ENCODE results near the gene OVCA2. TPM values are rescaled to one million over a fixed set of nuclear protein-coding genes. Genes with fewer than 3 reads are reported as not detected.

OVCA2 gene
- total RNA-seq, 5 donors from 2014 or later (not counting 1 experiment from before 2014, with no cell fraction given) = 31.0 to 36.8 (median 31.8) TPM

- no peak for DNase-seq
- ATAC-seq (replicated peaks in 1 of 4) = no peak
- H3K27me3 Mint-ChIP-seq = peaks cover 7 to 15% of the 10 kb centered on the region in 2 donors
- peaks cover 9 to 40% of the 10 kb centered on the region in 2 donors for H3K36me3 ChIP-seq (ENCODE audit: control insufficient read depth in 2 of 2, extremely low read depth in 1 of 2, insufficient read depth in 1 of 2, low read length in 1 of 2)
- H3K4me3 ChIP-seq (ENCODE audit: control insufficient read depth in 1 of 2, extremely low read depth in 1 of 2, low read length in 1 of 2) = no peak overlapping the region
- POLR2A ChIA-PET = interaction anchor here in 1 of 2 donors (0.6 kb wide), 1 partner anchor 10 kb away, joined by 3 read pairs; no protein-coding TSS in a partner anchor
- H3K27ac Mint-ChIP-seq = no peak overlapping the region
- H3K9me3 ChIP-seq = no peaks in the 10 kb centered on the region
- H3K27ac ChIP-seq (ENCODE audit: low read length) = no peak overlapping the region
- peaks cover 3 to 32% of the 10 kb centered on the region in 2 experiments for H3K4me1 ChIP-seq (ENCODE audit: control insufficient read depth in 1 of 2, extremely low read depth in 1 of 2, insufficient read depth in 2 of 2, low read length in 2 of 2)
- H3K4me3 Mint-ChIP-seq = no peak overlapping the region
- 92% methylated on average over 17 of the region's 17 CpGs for WGBS (ENCODE audit: insufficient coverage)
- H3K27me3 ChIP-seq (replicated peaks in 1 of 2; ENCODE audit: control insufficient read depth in 2 of 2, extremely low read depth in 1 of 2, insufficient read depth in 2 of 2, low read length in 1 of 2) = peaks cover 2 to 55% of the 10 kb centered on the region in 2 experiments
- CTCF ChIA-PET = no interaction called here
- H3K36me3 Mint-ChIP-seq = peaks cover 57% of the 10 kb centered on the region
- no peaks in the 10 kb centered on the region for H3K9me3 Mint-ChIP-seq
- H3K4me1 Mint-ChIP-seq = peaks cover 5 to 20% (median 14%) of the 10 kb centered on the region in 3 donors
Observed at GRCh38 chr17:2061441-2061958, 19.7 kb downstream of the OVCA2 start.

- Mint-ChIP-seq H3K36me3 (peaks cover 62% of the 10 kb centered on the region), H3K27ac (no peak overlapping the region)
- H3K9me3 ChIP-seq = no peaks in the 10 kb centered on the region
Observed at GRCh38 chr17:2062571-2063183, 20.9 kb downstream of the OVCA2 start.

GRCh38 chr17:2063261-2064146 is 21.7 kb downstream of the OVCA2 start:
- H3K36me3 ChIP-seq (ENCODE audit: control insufficient read depth in 2 of 2, extremely low read depth in 1 of 2, insufficient read depth in 1 of 2, low read length in 1 of 2) = peaks cover 10 to 57% of the 10 kb centered on the region in 2 donors
- H3K9me3 ChIP-seq = no peaks in the 10 kb centered on the region
- 100% methylated on average over 6 of the region's 16 CpGs for WGBS (ENCODE audit: insufficient coverage)
- H3K27me3 ChIP-seq (replicated peaks in 1 of 2; ENCODE audit: control insufficient read depth in 2 of 2, extremely low read depth in 1 of 2, insufficient read depth in 2 of 2, low read length in 1 of 2) = peaks cover 0 to 44% of the 10 kb centered on the region in 2 experiments
- H3K36me3 Mint-ChIP-seq = peaks cover 68% of the 10 kb centered on the region
- H3K4me1 ChIP-seq (ENCODE audit: control insufficient read depth in 1 of 2, extremely low read depth in 1 of 2, insufficient read depth in 2 of 2, low read length in 2 of 2) = peaks cover 0 to 35% of the 10 kb centered on the region in 2 experiments
- H3K27ac Mint-ChIP-seq = peak overlapping the region in 1 of 2 donors; percentile 13
- no peak overlapping the region for H3K4me3 ChIP-seq (ENCODE audit: control insufficient read depth in 1 of 2, extremely low read depth in 1 of 2, low read length in 1 of 2)
- no peak overlapping the region for H3K27ac ChIP-seq (ENCODE audit: low read length)
- ChIA-PET CTCF (no interaction called here), POLR2A (interaction anchor here in 1 of 2 donors (0.7 kb wide), 1 partner anchor 411 kb away, joined by 4 read pairs; no protein-coding TSS in a partner anchor)
- no peak overlapping the region for H3K4me3 Mint-ChIP-seq
- H3K27me3 Mint-ChIP-seq = peaks cover 7 to 14% of the 10 kb centered on the region in 2 donors
- DNase-seq = no peak
- peaks cover 8 to 17% (median 15%) of the 10 kb centered on the region in 3 donors for H3K4me1 Mint-ChIP-seq
- no peak for ATAC-seq (replicated peaks in 1 of 4)
- no peaks in the 10 kb centered on the region for H3K9me3 Mint-ChIP-seq

More at GRCh38 chr17:2062571-2063183, 20.9 kb downstream of the OVCA2 start:
- no peak for ATAC-seq (replicated peaks in 1 of 4)
- no peak overlapping the region for H3K4me3 Mint-ChIP-seq
- H3K27me3 Mint-ChIP-seq = peaks cover 7 to 15% of the 10 kb centered on the region in 2 donors
- H3K36me3 ChIP-seq (ENCODE audit: control insufficient read depth in 2 of 2, extremely low read depth in 1 of 2, insufficient read depth in 1 of 2, low read length in 1 of 2) = peaks cover 9 to 50% of the 10 kb centered on the region in 2 donors
- no peak overlapping the region for H3K4me3 ChIP-seq (ENCODE audit: control insufficient read depth in 1 of 2, extremely low read depth in 1 of 2, low read length in 1 of 2)
- WGBS (ENCODE audit: insufficient coverage) = 83% methylated on average over 11 of the region's 11 CpGs
- ChIA-PET POLR2A (no interaction called here), CTCF (no interaction called here)
- H3K9me3 Mint-ChIP-seq = no peaks in the 10 kb centered on the region
- H3K4me1 Mint-ChIP-seq = peaks cover 5 to 19% (median 12%) of the 10 kb centered on the region in 3 donors
- H3K27me3 ChIP-seq (replicated peaks in 1 of 2; ENCODE audit: control insufficient read depth in 2 of 2, extremely low read depth in 1 of 2, insufficient read depth in 2 of 2, low read length in 1 of 2) = peaks cover under 1 to 52% of the 10 kb centered on the region in 2 experiments
- peaks cover under 1 to 34% of the 10 kb centered on the region in 2 experiments for H3K4me1 ChIP-seq (ENCODE audit: control insufficient read depth in 1 of 2, extremely low read depth in 1 of 2, insufficient read depth in 2 of 2, low read length in 2 of 2)
- no peak for DNase-seq
- H3K27ac ChIP-seq (ENCODE audit: low read length) = no peak overlapping the region

GRCh38 chr17:2064147-2064489 is 22.3 kb downstream of the OVCA2 start:
- Mint-ChIP-seq H3K4me1 (peaks cover 13 to 22% (median 20%) of the 10 kb centered on the region in 3 donors), H3K4me3 (no peak overlapping the region), H3K36me3 (peaks cover 74% of the 10 kb centered on the region), H3K27me3 (peaks cover 7 to 14% of the 10 kb centered on the region in 2 donors), H3K27ac (peak overlapping the region in 1 of 2 donors; percentile 13), H3K9me3 (no peaks in the 10 kb centered on the region)
- no peak for ATAC-seq (replicated peaks in 1 of 4)
- H3K27me3 ChIP-seq (replicated peaks in 1 of 2; ENCODE audit: control insufficient read depth in 2 of 2, extremely low read depth in 1 of 2, insufficient read depth in 2 of 2, low read length in 1 of 2) = peaks cover 0 to 40% of the 10 kb centered on the region in 2 experiments
- POLR2A ChIA-PET = interaction anchor here in 1 of 2 donors (0.7 kb wide), 1 partner anchor 410 kb away, joined by 4 read pairs; no protein-coding TSS in a partner anchor
- H3K27ac ChIP-seq (ENCODE audit: low read length) = no peak overlapping the region
- 67% methylated on average over 5 of the region's 5 CpGs for WGBS (ENCODE audit: insufficient coverage)
- no peak for DNase-seq
- peaks cover 16 to 58% of the 10 kb centered on the region in 2 donors for H3K36me3 ChIP-seq (ENCODE audit: control insufficient read depth in 2 of 2, extremely low read depth in 1 of 2, insufficient read depth in 1 of 2, low read length in 1 of 2)
- CTCF ChIA-PET = no interaction called here
- H3K4me3 ChIP-seq (ENCODE audit: control insufficient read depth in 1 of 2, extremely low read depth in 1 of 2, low read length in 1 of 2) = no peak overlapping the region
- H3K9me3 ChIP-seq = no peaks in the 10 kb centered on the region
- H3K4me1 ChIP-seq (ENCODE audit: control insufficient read depth in 1 of 2, extremely low read depth in 1 of 2, insufficient read depth in 2 of 2, low read length in 2 of 2) = peaks cover 0 to 37% of the 10 kb centered on the region in 2 experiments

GRCh38 chr17:2064520-2064971 is 22.7 kb downstream of the OVCA2 start:
- Mint-ChIP-seq H3K36me3 (peaks cover 77% of the 10 kb centered on the region), H3K27me3 (peaks cover 4 to 12% of the 10 kb centered on the region in 2 donors), H3K9me3 (no peaks in the 10 kb centered on the region), H3K4me1 (peaks cover 10 to 20% (median 20%) of the 10 kb centered on the region in 3 donors), H3K27ac (peak overlapping the region; percentile 16 to 31), H3K4me3 (no peak overlapping the region)
- Histone ChIP-seq H3K4me3 (ENCODE audit: control insufficient read depth in 1 of 2, extremely low read depth in 1 of 2, low read length in 1 of 2) (no peak overlapping the region), H3K27ac (ENCODE audit: low read length) (peak overlapping the region; percentile 19), H3K27me3 (replicated peaks in 1 of 2; ENCODE audit: control insufficient read depth in 2 of 2, extremely low read depth in 1 of 2, insufficient read depth in 2 of 2, low read length in 1 of 2) (peaks cover 0 to 35% of the 10 kb centered on the region in 2 experiments), H3K4me1 (ENCODE audit: control insufficient read depth in 1 of 2, extremely low read depth in 1 of 2, insufficient read depth in 2 of 2, low read length in 2 of 2) (peaks cover 0 to 36% of the 10 kb centered on the region in 2 experiments), H3K36me3 (ENCODE audit: control insufficient read depth in 2 of 2, extremely low read depth in 1 of 2, insufficient read depth in 1 of 2, low read length in 1 of 2) (peaks cover 16 to 58% of the 10 kb centered on the region in 2 donors), H3K9me3 (no peaks in the 10 kb centered on the region)
- WGBS (ENCODE audit: insufficient coverage) = 72% methylated on average over 6 of the region's 6 CpGs
- peak in 1 of 4 experiments; percentile 49 for ATAC-seq (replicated peaks in 1 of 4)
- DNase-seq = no peak
- CTCF ChIA-PET = no interaction called here
- POLR2A ChIA-PET = interaction anchor here in 1 of 2 donors (0.7 kb wide), 1 partner anchor 410 kb away, joined by 4 read pairs; no protein-coding TSS in a partner anchor

Measured in T-cell (primary cell).